Panc1 (cell line): ENCODE data around the gene FBXL2. TPM values are rescaled to one million over a fixed set of nuclear protein-coding genes. Genes with fewer than 3 reads are reported as not detected.

Source experiments
- ATAC-seq: fragments of 200-7000 bp; cut with Tn5 transposase; 2 replicates; pipeline ENCODE4 v1.9.1; 2020; ENCODE audit warnings: mild to moderate bottlenecking, moderate library complexity
- BruUV-seq: library from RNA; stranded (reverse); fragments of 400-500 nt; replicated peaks from 2 replicates; lab custom pipeline; 2021; lab: Mats Ljungman, UMichigan
- CTCF ChIA-PET: fragments of 300-600 bp; sonication (Branson Sonifier 250); formaldehyde crosslinking; loops from one replicate; lab custom pipeline; 2022; ENCODE audit warnings: antibody characterized with exemption; lab: Charles Lee
- POLR2A ChIA-PET: fragments of 300-600 bp; sonication (Branson Sonifier 250); formaldehyde crosslinking; loops from one replicate; lab custom pipeline; 2022; ENCODE audit warnings: antibody characterized with exemption; lab: Charles Lee
- DNase-seq: peaks from one replicate; pipeline ENCODE4 v3.0.0-alpha.2; 2010; ENCODE audit warnings: low read depth, low spot score
- H3K27ac ChIP-seq: 2 replicates; pipeline ENCODE4 v1.5.1; 2011; ENCODE audit warnings: mild to moderate bottlenecking, low read length, inconsistent platforms
- H3K27me3 ChIP-seq: fragments of 200-500 bp; sonication (Bioruptor generic); 2 replicates; pipeline ENCODE4 v1.6.0; 2014; ENCODE audit warnings: low read length, inconsistent platforms; ENCODE audit not compliant: control insufficient read depth, insufficient read depth
- H3K36me3 ChIP-seq: fragments of 200-500 bp; sonication (Bioruptor generic); 2 replicates; pipeline ENCODE4 v1.5.1; 2014; ENCODE audit warnings: inconsistent platforms, mild to moderate bottlenecking, low read length, moderate library complexity; ENCODE audit not compliant: control insufficient read depth, insufficient read depth
- H3K4me1 ChIP-seq: 2 replicates; pipeline ENCODE4 v1.5.1; 2011; ENCODE audit warnings: inconsistent platforms, mild to moderate bottlenecking, low read length, moderate library complexity; ENCODE audit not compliant: control insufficient read depth, insufficient read depth
- H3K4me3 ChIP-seq, 2 experiments: 2 replicates each; pipeline ENCODE4 v1.5.1; 2011 to 2012; ENCODE audit warnings: low read depth in 2 of 2, low read length in 2 of 2, mild to moderate bottlenecking in 2 of 2, inconsistent platforms in 1 of 2, moderate library complexity in 1 of 2
- H3K9me3 ChIP-seq: fragments of 200-500 bp; sonication (Bioruptor generic); 2 replicates; pipeline ENCODE4 v1.5.1; 2014; ENCODE audit warnings: low read depth, mild to moderate bottlenecking, inconsistent platforms, low read length, moderate library complexity; ENCODE audit not compliant: control insufficient read depth, insufficient read depth
- CTCF ChIP-seq: fragments of 450-650 bp; IDR thresholded peaks from 2 replicates; pipeline ENCODE4 v1.5.1; 2017; ENCODE audit warnings: mild to moderate bottlenecking
- POLR2AphosphoS5 ChIP-seq: IDR thresholded peaks from 2 replicates; pipeline ENCODE4 v1.6.1; 2012; ENCODE audit warnings: mild to moderate bottlenecking, low read depth, low read length, moderate library complexity
- REST ChIP-seq, 2 experiments: IDR thresholded peaks; 2 replicates each; pipeline ENCODE4 v1.6.1; 2011 to 2012; ENCODE audit warnings: low read depth in 2 of 2, control low read depth in 1 of 2, low read length in 1 of 2, mild to moderate bottlenecking in 1 of 2, moderate library complexity in 1 of 2; ENCODE audit not compliant: insufficient read depth in 1 of 2
- SIN3A ChIP-seq: IDR thresholded peaks from 2 replicates; pipeline ENCODE4 v1.6.1; 2012; ENCODE audit warnings: low read depth, mild to moderate bottlenecking, low read length, moderate library complexity, borderline replicate concordance; ENCODE audit not compliant: insufficient read depth
- TCF7L2 ChIP-seq: IDR thresholded peaks from 2 replicates; pipeline ENCODE4 v1.6.1; 2011; ENCODE audit warnings: mild to moderate bottlenecking, low read depth, low read length, inconsistent platforms
- in situ Hi-C: cut with HindIII; loops from 2 replicates; pipeline ENCODE4 v1.10.0; 2016; ENCODE audit warnings: low sequenced_read_pairs, low pct_unique_long_range_greater_than_20kb
- intact Hi-C: fragments of 100-400 bp; cut with micrococcal nuclease; formaldehyde crosslinking; loops from one replicate; pipeline ENCODE4 v1.10.0; 2022; ENCODE audit not compliant: unreplicated experiment
- total RNA-seq: library from RNA; stranded (reverse); gene quantifications from one replicate; pipeline ENCODE4 v1.2.1, GENCODE V29; 2021; ENCODE audit not compliant: unreplicated experiment

The FBXL2 gene
- total RNA-seq, 1 experiment from 2014 or later: 12.3 TPM

- Histone ChIP-seq H3K27ac (no peak overlapping the region), H3K36me3 (no peaks in the 10 kb centered on the region; the same call in 1 of the 2 replicates), H3K27me3 (no peaks in the 10 kb centered on the region; the same call in 1 of the 2 replicates), H3K4me1 (no peaks in the 10 kb centered on the region), H3K4me3 (no peak overlapping the region), H3K9me3 (no peaks in the 10 kb centered on the region)
- BruUV-seq: no TSS peak
- DNase-seq: no peak
- in situ Hi-C loops: no loop called here
- intact Hi-C loops: no loop called here
- ATAC-seq: no peak
- ChIA-PET POLR2A (no interaction called here), CTCF (no interaction called here)
- TF ChIP-seq CTCF (no peak), POLR2AphosphoS5 (no peak), SIN3A (no peak), TCF7L2 (no peak), REST (IDR thresholded peaks at IDR 0.05; ENCODE audit: insufficient read depth in 1 of 2, low read depth in 2 of 2, low read length in 1 of 2) (no peak)
Observed at GRCh38 chr3:33240261-33240660, 37.0 kb upstream of the FBXL2 start.

- ChIA-PET POLR2A (no interaction called here), CTCF (no interaction called here)
- DNase-seq: no peak
- Histone ChIP-seq H3K27ac (no peak overlapping the region), H3K9me3 (no peaks in the 10 kb centered on the region), H3K36me3 (no peaks in the 10 kb centered on the region), H3K27me3 (no peaks in the 10 kb centered on the region), H3K4me3 (no peak overlapping the region), H3K4me1 (no peaks in the 10 kb centered on the region)
- no TSS peak for BruUV-seq
- TF ChIP-seq CTCF: no peak
- no peak for TF ChIP-seq POLR2AphosphoS5
- no peak for TF ChIP-seq SIN3A
- TF ChIP-seq TCF7L2: no peak
- ATAC-seq: no peak
- intact Hi-C loops (no loop called here), in situ Hi-C loops (no loop called here)
Observed at GRCh38 chr3:33246786-33247185, 30.5 kb upstream of the FBXL2 start.
